ENCODE results near the gene NPLOC4.

Gene NPLOC4

GRCh38 chr17:81570964-81571363 is 65.9 kb downstream of the NPLOC4 start:
- no peaks in the 10 kb centered on the region for H3K4me1 ChIP-seq (ENCODE audit: control insufficient read depth, insufficient read depth, low read length, poor library complexity, severe bottlenecking)
- no peak overlapping the region for H3K27ac ChIP-seq (ENCODE audit: insufficient read depth, low read length, poor library complexity, severe bottlenecking)
- H3K27me3 ChIP-seq (replicated peaks; ENCODE audit: control insufficient read depth, insufficient read depth, low read length, poor library complexity, severe bottlenecking): no peaks in the 10 kb centered on the region
- no peaks in the 10 kb centered on the region for H3K9me3 ChIP-seq (ENCODE audit: control insufficient read depth, low read length)
- H3K4me3 ChIP-seq (ENCODE audit: insufficient read depth, low read depth, low read length, poor library complexity, severe bottlenecking): no peak overlapping the region
- DNase-seq: no peak
- H3K36me3 ChIP-seq (ENCODE audit: control insufficient read depth, insufficient read depth, low read length): peaks cover 62% of the 10 kb centered on the region

DNA sequence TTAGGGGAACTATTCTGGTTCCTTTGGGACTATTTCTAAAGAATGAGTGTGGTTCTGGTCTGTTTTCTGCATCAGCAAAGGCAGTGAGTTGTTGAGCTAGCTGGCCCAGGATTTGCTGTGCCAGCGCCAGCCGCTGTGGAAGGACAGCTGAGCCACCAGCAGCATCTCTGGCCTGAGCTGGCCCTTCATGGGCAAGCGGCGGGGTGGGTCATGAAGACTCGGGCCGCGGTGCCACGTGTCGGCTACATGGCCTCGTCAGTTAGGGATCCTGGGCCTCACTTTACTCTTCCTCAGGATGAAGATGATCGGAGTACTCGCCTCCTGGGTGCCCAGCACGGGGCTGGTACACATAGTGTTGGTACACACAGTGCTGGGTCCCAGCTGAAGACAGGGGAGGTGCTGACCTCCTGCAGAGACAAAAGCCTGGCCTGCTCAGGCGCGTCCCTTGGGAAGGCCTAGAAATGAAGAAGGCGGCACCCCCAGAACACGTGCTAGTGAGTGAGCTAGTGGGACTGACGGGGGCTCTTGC is 66.9 kb downstream of the NPLOC4 start:
- Histone ChIP-seq H3K9me3 (ENCODE audit: control insufficient read depth, low read length) (no peaks in the 10 kb centered on the region), H3K4me1 (ENCODE audit: control insufficient read depth, insufficient read depth, low read length, poor library complexity, severe bottlenecking) (no peaks in the 10 kb centered on the region), H3K4me3 (ENCODE audit: insufficient read depth, low read depth, low read length, poor library complexity, severe bottlenecking) (no peak overlapping the region), H3K27ac (ENCODE audit: insufficient read depth, low read length, poor library complexity, severe bottlenecking) (no peak overlapping the region), H3K27me3 (replicated peaks; ENCODE audit: control insufficient read depth, insufficient read depth, low read length, poor library complexity, severe bottlenecking) (no peaks in the 10 kb centered on the region), H3K36me3 (ENCODE audit: control insufficient read depth, insufficient read depth, low read length) (peaks cover 71% of the 10 kb centered on the region)
- no peak for DNase-seq

- Histone ChIP-seq H3K27ac (ENCODE audit: insufficient read depth, low read length, poor library complexity, severe bottlenecking) (no peak overlapping the region), H3K4me3 (ENCODE audit: insufficient read depth, low read depth, low read length, poor library complexity, severe bottlenecking) (no peak overlapping the region), H3K36me3 (ENCODE audit: control insufficient read depth, insufficient read depth, low read length) (peaks cover 77% of the 10 kb centered on the region), H3K27me3 (replicated peaks; ENCODE audit: control insufficient read depth, insufficient read depth, low read length, poor library complexity, severe bottlenecking) (no peaks in the 10 kb centered on the region), H3K4me1 (ENCODE audit: control insufficient read depth, insufficient read depth, low read length, poor library complexity, severe bottlenecking) (no peaks in the 10 kb centered on the region), H3K9me3 (ENCODE audit: control insufficient read depth, low read length) (no peaks in the 10 kb centered on the region)
- DNase-seq: no peak
Observed at GRCh38 chr17:81568416-81568815, 68.5 kb downstream of the NPLOC4 start.

DNA sequence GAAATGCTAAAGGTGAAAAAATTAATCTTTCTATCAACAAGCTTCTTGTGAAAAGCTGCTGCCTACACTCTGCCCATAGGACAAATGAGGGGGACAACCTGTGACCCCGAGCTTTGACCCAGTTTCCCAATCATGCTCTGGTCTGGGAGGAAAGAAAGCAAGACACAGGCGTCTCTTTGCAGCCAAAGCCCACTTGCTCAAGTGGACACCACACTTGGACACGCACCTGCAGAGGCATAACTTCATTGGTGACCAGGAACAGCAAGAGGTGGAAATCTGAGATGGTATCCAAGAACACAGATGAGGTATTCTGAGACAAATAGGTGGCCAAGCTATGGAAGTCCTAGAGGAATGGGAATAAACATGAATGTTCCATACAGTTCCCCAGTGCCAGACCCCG is 69.7 kb downstream of the NPLOC4 start:
- H3K4me3 ChIP-seq (ENCODE audit: insufficient read depth, low read depth, low read length, poor library complexity, severe bottlenecking): no peak overlapping the region
- H3K27me3 ChIP-seq (replicated peaks; ENCODE audit: control insufficient read depth, insufficient read depth, low read length, poor library complexity, severe bottlenecking): no peaks in the 10 kb centered on the region
- no peak for DNase-seq
- H3K9me3 ChIP-seq (ENCODE audit: control insufficient read depth, low read length): no peaks in the 10 kb centered on the region
- no peak overlapping the region for H3K27ac ChIP-seq (ENCODE audit: insufficient read depth, low read length, poor library complexity, severe bottlenecking)
- no peaks in the 10 kb centered on the region for H3K4me1 ChIP-seq (ENCODE audit: control insufficient read depth, insufficient read depth, low read length, poor library complexity, severe bottlenecking)
- H3K36me3 ChIP-seq (ENCODE audit: control insufficient read depth, insufficient read depth, low read length): peaks cover 84% of the 10 kb centered on the region

- DNase-seq: no peak
- Histone ChIP-seq H3K9me3 (ENCODE audit: control insufficient read depth, low read length) (no peaks in the 10 kb centered on the region), H3K27me3 (replicated peaks; ENCODE audit: control insufficient read depth, insufficient read depth, low read length, poor library complexity, severe bottlenecking) (no peaks in the 10 kb centered on the region), H3K36me3 (ENCODE audit: control insufficient read depth, insufficient read depth, low read length) (peaks cover 83% of the 10 kb centered on the region), H3K27ac (ENCODE audit: insufficient read depth, low read length, poor library complexity, severe bottlenecking) (no peak overlapping the region), H3K4me3 (ENCODE audit: insufficient read depth, low read depth, low read length, poor library complexity, severe bottlenecking) (no peak overlapping the region), H3K4me1 (ENCODE audit: control insufficient read depth, insufficient read depth, low read length, poor library complexity, severe bottlenecking) (no peaks in the 10 kb centered on the region)
Observed at GRCh38 chr17:81566461-81567126, 70.3 kb downstream of the NPLOC4 start.

DNA sequence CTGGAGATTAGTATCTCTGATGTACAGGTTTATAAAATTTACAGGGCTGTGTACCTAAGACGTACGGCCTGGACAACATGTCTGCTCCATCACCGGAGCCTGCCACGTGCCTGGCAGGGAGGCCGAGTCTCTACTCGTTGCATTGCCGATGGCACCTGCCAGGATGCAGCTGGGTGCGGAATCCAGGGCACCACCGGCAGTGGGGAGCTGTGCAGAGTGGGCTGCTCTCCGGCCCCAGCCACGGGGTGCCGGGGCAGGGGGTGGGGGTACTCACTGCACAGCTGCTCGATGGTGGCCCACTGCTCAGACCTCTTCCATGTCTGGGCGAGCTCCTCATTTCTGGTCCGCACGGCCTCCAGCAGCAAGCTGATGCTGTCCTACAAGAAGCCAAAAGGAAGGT is 71.7 kb downstream of the NPLOC4 start:
- Histone ChIP-seq H3K9me3 (ENCODE audit: control insufficient read depth, low read length) (no peaks in the 10 kb centered on the region), H3K4me1 (ENCODE audit: control insufficient read depth, insufficient read depth, low read length, poor library complexity, severe bottlenecking) (no peaks in the 10 kb centered on the region), H3K36me3 (ENCODE audit: control insufficient read depth, insufficient read depth, low read length) (peaks cover 76% of the 10 kb centered on the region), H3K4me3 (ENCODE audit: insufficient read depth, low read depth, low read length, poor library complexity, severe bottlenecking) (no peak overlapping the region), H3K27ac (ENCODE audit: insufficient read depth, low read length, poor library complexity, severe bottlenecking) (no peak overlapping the region), H3K27me3 (replicated peaks; ENCODE audit: control insufficient read depth, insufficient read depth, low read length, poor library complexity, severe bottlenecking) (no peaks in the 10 kb centered on the region)
- DNase-seq: no peak

DNA sequence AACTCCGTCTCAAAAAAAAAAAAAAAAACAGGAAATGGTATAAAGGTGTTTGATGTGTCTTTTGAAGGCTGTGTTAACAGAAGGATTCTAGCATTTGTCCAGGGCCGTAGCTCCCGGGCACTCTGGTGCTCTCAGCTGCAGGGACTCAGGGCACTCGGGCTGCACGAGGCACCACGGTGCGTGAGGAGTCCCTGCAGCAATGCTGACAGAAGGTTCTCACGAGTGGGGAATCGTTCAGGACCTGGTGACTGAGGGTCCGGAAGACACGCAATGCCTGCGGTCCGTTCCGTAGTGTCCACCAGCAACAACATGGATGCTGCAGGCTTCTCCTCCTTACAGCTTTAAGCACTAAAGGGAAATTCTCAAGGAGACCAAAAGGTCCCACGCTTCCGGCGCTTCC is 72.1 kb downstream of the NPLOC4 start:
- no peak overlapping the region for H3K27ac ChIP-seq (ENCODE audit: insufficient read depth, low read length, poor library complexity, severe bottlenecking)
- H3K4me1 ChIP-seq (ENCODE audit: control insufficient read depth, insufficient read depth, low read length, poor library complexity, severe bottlenecking): no peaks in the 10 kb centered on the region
- no peak overlapping the region for H3K4me3 ChIP-seq (ENCODE audit: insufficient read depth, low read depth, low read length, poor library complexity, severe bottlenecking)
- H3K9me3 ChIP-seq (ENCODE audit: control insufficient read depth, low read length): no peaks in the 10 kb centered on the region
- H3K27me3 ChIP-seq (replicated peaks; ENCODE audit: control insufficient read depth, insufficient read depth, low read length, poor library complexity, severe bottlenecking): no peaks in the 10 kb centered on the region
- H3K36me3 ChIP-seq (ENCODE audit: control insufficient read depth, insufficient read depth, low read length): peaks cover 71% of the 10 kb centered on the region
- DNase-seq: no peak

GRCh38 chr17:81563861-81564586 is 72.9 kb downstream of the NPLOC4 start:
- Histone ChIP-seq H3K4me3 (ENCODE audit: insufficient read depth, low read depth, low read length, poor library complexity, severe bottlenecking) (no peak overlapping the region), H3K27ac (ENCODE audit: insufficient read depth, low read length, poor library complexity, severe bottlenecking) (no peak overlapping the region), H3K4me1 (ENCODE audit: control insufficient read depth, insufficient read depth, low read length, poor library complexity, severe bottlenecking) (no peaks in the 10 kb centered on the region), H3K9me3 (ENCODE audit: control insufficient read depth, low read length) (no peaks in the 10 kb centered on the region), H3K36me3 (ENCODE audit: control insufficient read depth, insufficient read depth, low read length) (peaks cover 70% of the 10 kb centered on the region), H3K27me3 (replicated peaks; ENCODE audit: control insufficient read depth, insufficient read depth, low read length, poor library complexity, severe bottlenecking) (no peaks in the 10 kb centered on the region)
- DNase-seq: no peak

DNA sequence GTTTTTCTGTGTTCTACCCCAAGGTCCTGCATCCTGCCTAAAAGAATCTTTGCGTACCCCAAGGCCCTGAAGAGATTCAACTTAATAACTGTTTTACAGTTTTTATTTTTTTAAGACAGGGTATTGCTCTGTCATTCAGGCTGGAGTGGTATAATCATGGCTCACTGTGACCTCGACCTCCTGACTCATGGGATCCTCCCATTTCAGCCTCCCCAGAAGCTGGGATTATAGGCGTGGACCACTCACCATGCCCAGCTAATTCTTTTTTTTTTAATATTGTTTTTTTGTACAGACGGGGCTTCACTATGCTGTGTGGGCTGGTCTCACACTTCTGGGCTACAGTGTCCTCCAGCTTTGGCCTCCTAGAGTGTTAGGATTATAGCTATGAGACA is 75.4 kb downstream of the NPLOC4 start:
- no peak for DNase-seq
- Histone ChIP-seq H3K36me3 (ENCODE audit: control insufficient read depth, insufficient read depth, low read length) (peaks cover 54% of the 10 kb centered on the region), H3K4me1 (ENCODE audit: control insufficient read depth, insufficient read depth, low read length, poor library complexity, severe bottlenecking) (no peaks in the 10 kb centered on the region), H3K9me3 (ENCODE audit: control insufficient read depth, low read length) (no peaks in the 10 kb centered on the region), H3K27ac (ENCODE audit: insufficient read depth, low read length, poor library complexity, severe bottlenecking) (no peak overlapping the region), H3K4me3 (ENCODE audit: insufficient read depth, low read depth, low read length, poor library complexity, severe bottlenecking) (no peak overlapping the region), H3K27me3 (replicated peaks; ENCODE audit: control insufficient read depth, insufficient read depth, low read length, poor library complexity, severe bottlenecking) (no peaks in the 10 kb centered on the region)

Data from effector memory CD4-positive, alpha-beta T cell (primary cell).